Measurements from ENCODE around the gene KRTAP25-1.

KRTAP25-1 gene

DNA sequence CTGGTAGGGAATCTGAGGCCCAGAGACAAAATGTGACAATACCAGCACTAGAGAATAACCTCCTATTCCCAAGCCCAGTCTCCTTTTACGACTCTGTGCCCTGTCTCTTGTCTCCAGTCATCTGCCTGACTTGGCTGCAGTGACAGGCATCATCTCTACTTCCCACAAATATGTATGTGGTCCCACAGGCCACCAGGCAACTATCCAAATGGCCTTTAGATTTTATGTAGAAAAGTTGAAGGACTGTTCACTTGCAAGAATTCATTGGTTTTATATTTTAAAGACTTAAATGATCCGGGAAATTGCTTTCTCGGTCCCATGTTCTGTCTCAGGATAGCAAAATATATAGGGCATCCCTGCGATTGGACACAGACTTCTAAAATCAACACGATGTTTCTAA lies 18.2 kb downstream of the KRTAP25-1 start:
- TF ChIP-seq GATA3 (IDR thresholded peaks at IDR 0.05; ENCODE audit: low read depth, low read length): no peak
- TF ChIP-seq GATA2 (IDR thresholded peaks at IDR 0.05; ENCODE audit: low read depth, low read length): no peak

DNA sequence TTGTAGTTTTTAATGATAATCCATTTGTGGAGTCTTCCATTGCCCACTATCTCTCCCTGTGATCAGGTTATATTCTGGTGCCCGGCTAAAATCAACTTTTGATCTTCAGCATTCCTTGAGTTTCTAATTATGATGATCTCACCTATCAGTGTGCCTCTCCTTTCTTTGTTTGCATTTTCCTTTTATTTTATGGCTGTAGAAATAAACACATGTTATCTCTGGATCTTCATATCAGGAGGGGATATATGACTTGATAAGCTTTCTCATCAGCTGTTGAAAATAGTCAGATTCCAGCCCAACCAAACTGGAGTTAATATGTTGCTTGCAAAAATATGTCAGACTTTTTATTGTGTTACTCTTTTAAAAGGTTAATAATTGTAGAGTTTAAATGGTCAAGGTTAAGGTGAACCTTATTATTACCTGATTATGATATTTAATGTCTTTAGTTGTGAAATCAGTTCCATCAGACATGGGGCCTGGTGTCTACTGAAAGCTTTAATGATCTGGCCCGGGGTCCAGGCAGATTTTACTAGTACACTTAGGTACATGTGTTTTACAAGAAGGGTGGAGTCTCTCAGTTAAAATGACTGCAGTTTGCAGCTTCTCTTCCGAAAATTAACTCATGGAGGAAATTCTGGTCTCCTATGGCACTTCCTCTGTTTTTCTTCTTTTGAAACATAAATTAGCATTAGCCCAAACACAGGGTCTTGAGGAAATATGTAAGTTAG lies 19.3 kb downstream of the KRTAP25-1 start:
- no peak for TF ChIP-seq GATA3 (IDR thresholded peaks at IDR 0.05; ENCODE audit: low read depth, low read length)
- no peak for TF ChIP-seq GATA2 (IDR thresholded peaks at IDR 0.05; ENCODE audit: low read depth, low read length)

DNA sequence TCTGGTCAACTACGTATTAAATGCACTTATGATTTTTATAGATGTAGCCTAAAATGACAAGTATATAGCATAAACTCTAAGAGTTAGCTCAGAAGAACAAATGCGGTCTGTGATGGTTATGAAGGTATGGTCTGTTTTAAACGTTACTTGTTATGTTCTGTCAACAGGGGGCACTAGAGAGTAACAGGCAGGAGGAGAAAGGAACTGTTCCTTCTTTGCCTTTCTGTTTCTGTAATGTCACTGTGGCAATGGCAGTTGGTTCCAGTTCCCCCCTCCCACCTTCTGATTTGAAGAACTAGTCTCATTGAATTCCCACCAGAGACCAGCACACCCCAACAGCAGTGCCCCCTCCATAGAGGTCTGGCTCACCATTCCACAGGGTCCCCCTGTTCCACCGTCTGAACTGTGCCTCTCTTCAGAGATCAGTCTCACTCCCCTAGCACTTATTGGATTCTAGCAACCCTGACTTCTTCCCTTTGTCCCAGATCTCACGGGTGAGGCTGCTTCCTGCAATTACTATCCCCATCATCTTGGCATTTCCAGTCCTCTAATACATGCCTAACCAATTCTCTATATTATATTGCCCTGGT lies 20.6 kb downstream of the KRTAP25-1 start:
- TF ChIP-seq GATA3 (IDR thresholded peaks at IDR 0.05; ENCODE audit: low read depth, low read length): no peak
- TF ChIP-seq GATA2 (IDR thresholded peaks at IDR 0.05; ENCODE audit: low read depth, low read length): no peak

DNA sequence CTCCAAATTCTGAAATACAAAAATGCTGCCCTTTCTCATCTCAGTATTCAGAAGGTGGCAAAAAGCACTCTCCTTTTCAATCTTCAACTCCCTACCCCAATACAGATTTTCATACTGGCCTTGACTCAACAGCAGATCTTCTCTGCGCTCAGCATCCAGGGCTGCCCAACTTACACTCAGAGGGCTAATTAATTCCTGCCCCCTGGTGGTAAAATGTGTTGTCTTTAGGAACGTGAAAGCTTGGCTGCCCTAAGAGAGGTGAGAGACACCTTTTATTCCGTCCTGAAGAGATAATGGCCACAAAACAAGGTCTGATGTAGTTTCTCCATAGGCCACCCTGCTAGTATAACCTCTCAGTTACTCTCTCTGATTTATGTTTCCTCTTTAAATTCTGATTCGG lies 31.5 kb downstream of the KRTAP25-1 start:
- TF ChIP-seq GATA2 (IDR thresholded peaks at IDR 0.05; ENCODE audit: low read depth, low read length) (no peak), GATA3 (IDR thresholded peaks at IDR 0.05; ENCODE audit: low read depth, low read length) (no peak)

DNA sequence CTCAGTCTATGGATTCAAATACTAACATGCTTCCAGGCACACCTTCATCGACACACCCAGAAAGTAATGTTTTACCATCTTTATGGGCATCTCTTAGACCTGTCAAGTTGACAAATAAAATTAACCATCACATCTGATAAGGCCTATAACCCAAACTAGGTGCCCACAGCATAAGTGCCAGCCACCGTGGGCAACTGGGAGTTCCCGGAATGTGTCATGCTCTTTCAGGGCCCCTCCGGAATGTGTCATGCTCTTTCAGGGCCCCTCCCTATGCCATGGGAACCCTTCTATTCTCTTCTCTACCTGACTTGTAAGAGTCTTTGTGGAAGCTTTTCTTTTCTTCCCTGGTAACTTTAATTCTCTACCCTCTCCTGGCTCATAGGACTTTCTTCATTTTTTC lies 33.2 kb downstream of the KRTAP25-1 start:
- TF ChIP-seq GATA3 (IDR thresholded peaks at IDR 0.05; ENCODE audit: low read depth, low read length): no peak
- TF ChIP-seq GATA2 (IDR thresholded peaks at IDR 0.05; ENCODE audit: low read depth, low read length): no peak

DNA sequence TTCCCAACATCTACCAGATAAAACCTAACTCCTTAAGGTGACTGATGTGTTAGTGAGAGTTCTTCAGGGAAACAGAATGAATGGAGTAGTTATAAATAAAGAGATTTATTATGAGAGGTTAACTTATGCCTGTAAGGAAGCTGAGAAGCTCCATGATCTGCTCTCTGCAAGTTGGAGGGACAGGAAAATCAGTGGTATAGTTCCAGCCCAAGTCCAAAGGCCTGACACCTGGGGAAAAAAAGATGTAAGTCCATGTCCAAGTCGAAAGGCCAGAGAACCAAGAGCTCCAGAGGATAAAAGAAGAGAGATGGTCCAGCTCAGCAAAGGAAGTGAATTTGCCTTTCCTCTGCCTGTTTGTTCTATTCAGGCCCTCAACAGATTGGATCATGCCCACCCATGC lies 33.6 kb downstream of the KRTAP25-1 start:
- TF ChIP-seq GATA2 (IDR thresholded peaks at IDR 0.05; ENCODE audit: low read depth, low read length): no peak
- no peak for TF ChIP-seq GATA3 (IDR thresholded peaks at IDR 0.05; ENCODE audit: low read depth, low read length)

DNA sequence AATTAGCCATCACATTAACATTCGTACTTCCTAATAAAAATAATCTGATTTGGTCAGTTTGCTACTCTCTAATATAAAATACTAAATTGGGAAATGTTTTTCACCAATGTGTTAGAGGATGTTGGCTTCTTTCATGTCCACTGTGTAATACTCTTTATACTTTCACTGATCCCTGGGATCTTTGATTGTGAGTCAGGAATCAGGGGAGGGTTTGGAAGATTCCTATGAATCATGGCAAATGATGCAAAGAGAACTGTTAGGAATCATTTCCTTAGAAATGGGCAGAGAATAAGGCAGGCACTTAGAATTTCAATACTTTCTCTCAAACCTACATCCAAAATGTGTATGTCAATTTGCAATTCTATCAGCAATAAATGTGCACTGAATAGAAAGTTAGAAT lies 37.5 kb downstream of the KRTAP25-1 start:
- TF ChIP-seq GATA2 (IDR thresholded peaks at IDR 0.05; ENCODE audit: low read depth, low read length) (no peak), GATA3 (IDR thresholded peaks at IDR 0.05; ENCODE audit: low read depth, low read length) (no peak)

DNA sequence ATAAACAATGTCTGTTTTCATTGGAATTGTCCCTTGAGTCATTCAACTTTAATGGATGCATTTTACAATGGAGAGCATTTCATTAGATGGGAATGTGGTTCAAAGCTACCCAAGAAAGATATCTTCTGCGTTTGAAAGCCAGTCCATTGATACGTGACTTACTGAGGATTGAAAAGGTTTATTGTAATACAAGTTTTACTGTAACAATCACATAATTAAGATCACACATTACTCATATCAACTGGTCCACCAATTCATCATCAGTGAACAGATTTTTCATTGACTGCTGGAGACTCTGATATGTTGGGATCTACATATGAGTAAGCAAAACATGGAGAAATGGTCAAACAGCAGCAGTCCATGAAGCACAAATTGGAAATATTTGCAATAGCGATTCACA lies 39.4 kb downstream of the KRTAP25-1 start:
- TF ChIP-seq GATA2 (IDR thresholded peaks at IDR 0.05; ENCODE audit: low read depth, low read length): no peak
- no peak for TF ChIP-seq GATA3 (IDR thresholded peaks at IDR 0.05; ENCODE audit: low read depth, low read length)

DNA sequence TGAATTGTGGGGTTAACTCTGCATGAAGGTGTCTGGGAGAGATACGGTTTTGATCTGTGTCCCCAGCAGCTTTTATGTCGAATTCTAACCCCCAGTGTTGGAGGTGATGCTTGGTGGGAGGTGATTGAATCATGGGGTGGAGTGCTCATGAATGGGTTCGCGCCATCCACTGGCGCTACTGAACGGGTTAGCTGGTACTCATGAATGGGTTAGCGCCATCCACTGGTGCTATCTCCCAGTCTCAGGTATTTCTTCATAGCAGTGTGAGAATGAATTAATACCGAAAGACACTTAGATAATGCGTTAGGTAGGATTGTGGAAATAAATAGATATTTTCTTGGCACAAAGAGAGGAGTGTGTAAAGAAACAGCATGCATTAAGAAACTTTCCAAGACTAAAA lies 40.5 kb downstream of the KRTAP25-1 start:
- TF ChIP-seq GATA2 (IDR thresholded peaks at IDR 0.05; ENCODE audit: low read depth, low read length) (no peak), GATA3 (IDR thresholded peaks at IDR 0.05; ENCODE audit: low read depth, low read length) (no peak)

DNA sequence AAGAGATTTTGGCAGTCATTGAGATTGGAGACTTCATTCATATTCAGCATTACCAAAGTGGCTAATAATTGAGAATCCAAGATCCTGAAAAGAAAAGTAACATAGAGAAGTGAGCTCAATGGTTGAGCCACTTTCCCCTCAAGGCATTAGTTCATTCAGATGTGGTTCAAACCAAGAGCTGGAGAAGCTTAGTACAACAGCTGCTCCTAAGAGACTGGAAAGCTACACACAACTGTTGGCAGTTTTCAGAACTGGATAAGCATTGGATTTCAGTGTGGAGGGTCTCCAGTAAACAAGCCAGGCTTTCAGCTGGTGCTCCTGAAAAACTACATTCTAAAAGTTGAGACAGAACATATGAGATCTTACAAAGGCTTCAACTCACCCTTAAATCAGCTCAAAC lies 44.3 kb downstream of the KRTAP25-1 start:
- TF ChIP-seq GATA2 (IDR thresholded peaks at IDR 0.05; ENCODE audit: low read depth, low read length) (no peak), GATA3 (IDR thresholded peaks at IDR 0.05; ENCODE audit: low read depth, low read length) (no peak)

DNA sequence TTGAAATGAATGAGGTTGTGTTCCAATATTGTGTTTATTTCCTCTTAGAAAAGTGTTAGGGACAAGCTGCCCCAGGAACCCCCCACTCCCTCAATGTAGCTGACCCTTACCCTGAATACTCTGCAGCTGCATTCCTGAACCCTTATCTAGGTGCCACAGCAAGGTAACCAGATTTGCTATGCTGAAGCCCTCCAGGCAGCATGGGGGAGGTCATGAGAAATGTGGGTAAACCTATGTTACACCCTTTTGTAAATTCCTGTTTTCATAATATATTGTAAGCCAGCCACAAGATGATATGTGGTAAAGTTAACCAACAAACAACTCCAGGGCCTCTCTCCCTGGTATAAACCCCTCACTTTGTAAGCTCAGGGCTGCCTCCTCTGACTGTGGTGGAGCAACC lies 45.6 kb downstream of the KRTAP25-1 start:
- TF ChIP-seq GATA2 (IDR thresholded peaks at IDR 0.05; ENCODE audit: low read depth, low read length) (no peak), GATA3 (IDR thresholded peaks at IDR 0.05; ENCODE audit: low read depth, low read length) (no peak)

DNA sequence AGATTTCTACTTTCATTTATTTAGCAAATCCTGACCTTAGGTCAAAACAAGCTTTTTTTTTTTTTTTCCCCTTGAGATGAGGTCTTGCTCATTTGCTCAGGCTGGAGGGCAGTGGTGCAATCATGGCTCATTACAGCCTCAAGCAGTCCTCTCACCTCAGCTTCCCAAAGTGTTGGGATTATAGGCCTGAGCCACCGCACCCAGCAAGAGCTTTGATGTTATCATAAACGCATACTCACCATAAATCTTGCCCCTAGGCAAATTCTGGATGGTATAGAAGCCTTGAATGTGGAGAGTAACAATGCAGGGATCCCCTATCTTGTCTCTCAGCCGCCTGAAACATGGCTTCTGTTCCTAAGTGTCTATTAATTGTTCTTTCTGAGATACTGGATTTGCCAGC lies 48.7 kb downstream of the KRTAP25-1 start:
- TF ChIP-seq GATA3 (IDR thresholded peaks at IDR 0.05; ENCODE audit: low read depth, low read length) (no peak), GATA2 (IDR thresholded peaks at IDR 0.05; ENCODE audit: low read depth, low read length) (no peak)

Measured in SH-SY5Y (cell line).